Fibroblast of villous mesenchyme (primary cell): ENCODE results near the gene DENND1B. TPM values are rescaled to one million over a fixed set of nuclear protein-coding genes. Genes with fewer than 3 reads are reported as not detected.

Experiments
- DNase-seq: peaks from one replicate; pipeline ENCODE4 v3.0.0-alpha.2; 2010; ENCODE audit warnings: low read depth
- H3K4me3 ChIP-seq: 2 replicates; pipeline ENCODE4 v1.5.1; 2011; ENCODE audit warnings: low read depth, mild to moderate bottlenecking, low read length
- CTCF ChIP-seq: IDR thresholded peaks from 2 replicates; pipeline ENCODE4 v1.5.1; 2012; ENCODE audit warnings: low read depth, mild to moderate bottlenecking, low read length; ENCODE audit not compliant: insufficient read depth
- total RNA-seq: library from RNA; depleted of rRNA; stranded (reverse); fragments of >200 nt; gene quantifications from 2 replicates; pipeline ENCODE4 v1.2.3, GENCODE V29; 2012

DENND1B gene
- total RNA-seq, 1 donor, result 21.6 TPM

- DNase-seq, result no peak
- TF ChIP-seq CTCF, result no peak
- no peak overlapping the region for H3K4me3 ChIP-seq
Measured at GRCh38 chr1:197544130-197544529, 231.2 kb downstream of the DENND1B start.

- no peak for TF ChIP-seq CTCF
- no peak overlapping the region for H3K4me3 ChIP-seq
- DNase-seq, result no peak
Measured at GRCh38 chr1:197541411-197541810, 233.9 kb downstream of the DENND1B start.

GRCh38 chr1:197526736-197527371 is 248.4 kb downstream of the DENND1B start:
- H3K4me3 ChIP-seq, result no peak overlapping the region
- peak; percentile 52 for DNase-seq
- peak; percentile 54 for TF ChIP-seq CTCF

GRCh38 chr1:197521118-197521739 is 254.1 kb downstream of the DENND1B start:
- TF ChIP-seq CTCF, result peak; percentile 75
- H3K4me3 ChIP-seq, result no peak overlapping the region
- DNase-seq, result peak; percentile 28

- peak; percentile 50 for TF ChIP-seq CTCF
- no peak overlapping the region for H3K4me3 ChIP-seq
- DNase-seq, result peak; percentile 8
Measured at GRCh38 chr1:197519741-197520334, 255.4 kb downstream of the DENND1B start.

GRCh38 chr1:197515421-197515820 is 259.9 kb downstream of the DENND1B start:
- TF ChIP-seq CTCF, result no peak
- no peak overlapping the region for H3K4me3 ChIP-seq
- DNase-seq, result no peak
